HT-29 (cell line): ENCODE results near the gene AK8. TPM values are rescaled to one million over a fixed set of nuclear protein-coding genes. Genes with fewer than 3 reads are reported as not detected.

Source experiments
- DNase-seq: peaks from one replicate; pipeline ENCODE4 v3.0.0-alpha.2; 2015; ENCODE audit warnings: low spot score
- total RNA-seq: library from RNA; depleted of rRNA; stranded (reverse); fragments of >200 nt; shearing (Covaris generic); gene quantifications from 2 replicates; pipeline ENCODE4 v1.2.3, GENCODE V29; 2014

Gene AK8
- total RNA-seq, 1 experiment from 2014 or later, result not detected

GRCh38 chr9:132826621-132827365 is 51.3 kb downstream of the AK8 start:
- DNase-seq, result no peak

DNA sequence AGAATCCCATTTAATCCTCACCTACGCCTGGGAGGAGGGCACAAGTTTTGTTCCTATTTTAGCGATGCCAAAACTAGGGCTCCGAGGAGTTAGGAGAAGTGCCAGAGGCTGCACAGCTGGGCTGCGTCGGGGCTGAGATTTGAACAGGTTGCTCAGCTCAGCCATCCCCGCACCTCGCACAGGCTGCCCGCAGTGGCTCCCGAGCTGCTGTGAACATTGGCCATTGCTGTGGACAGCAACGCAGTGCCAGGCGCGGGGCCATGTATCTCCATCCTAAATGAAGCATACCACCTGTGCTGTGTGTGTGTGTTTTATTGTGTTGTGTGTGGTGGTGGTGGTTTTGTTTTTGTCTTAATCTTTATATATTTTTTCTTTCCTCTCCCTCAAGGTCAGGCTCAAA is 52.0 kb downstream of the AK8 start:
- no peak for DNase-seq

GRCh38 chr9:132825430-132825829 is 52.7 kb downstream of the AK8 start:
- no peak for DNase-seq

DNA sequence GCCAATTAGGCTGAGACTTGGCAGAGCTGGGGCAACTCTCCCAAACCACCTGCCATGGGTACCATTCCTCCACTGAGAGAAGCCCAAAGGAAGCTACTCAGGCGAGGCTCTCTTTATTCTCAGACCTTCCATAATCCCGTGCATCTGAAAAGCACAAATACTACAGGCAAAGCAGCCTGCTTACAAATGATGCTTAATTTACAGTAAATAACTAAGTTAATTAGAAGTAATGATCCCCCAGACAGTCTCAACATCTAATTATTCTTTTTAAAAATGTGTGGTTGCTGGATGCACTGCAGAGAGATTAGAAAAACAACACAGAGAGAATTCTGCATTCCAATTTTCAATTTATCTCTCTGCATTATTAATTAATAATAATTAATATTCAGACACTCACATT is 53.1 kb downstream of the AK8 start:
- DNase-seq, result no peak

DNA sequence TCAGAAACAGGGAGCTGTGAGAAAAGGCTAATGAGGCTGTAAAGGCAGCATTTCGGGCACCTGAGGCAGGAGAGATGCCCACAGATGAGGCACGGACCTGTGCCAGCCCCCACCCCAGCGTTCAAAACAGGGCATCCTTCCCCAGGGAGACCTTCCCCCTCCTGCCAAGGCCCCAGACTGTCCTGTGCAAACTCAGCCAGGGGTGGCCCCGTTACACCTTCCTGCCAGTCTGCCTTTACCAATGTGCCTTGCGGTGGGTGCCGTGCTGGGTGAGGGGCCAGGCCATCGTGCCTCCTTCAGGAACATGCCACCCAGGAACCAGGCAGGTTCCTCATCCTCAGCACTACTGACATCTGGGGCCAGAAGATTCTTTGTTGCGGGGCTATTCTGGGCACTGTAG is 53.9 kb downstream of the AK8 start:
- DNase-seq, result no peak

GRCh38 chr9:132823370-132824145 is 54.5 kb downstream of the AK8 start:
- peak; percentile 66 for DNase-seq

- DNase-seq, result no peak
Observed at GRCh38 chr9:132820169-132820944, 57.7 kb downstream of the AK8 start.

DNA sequence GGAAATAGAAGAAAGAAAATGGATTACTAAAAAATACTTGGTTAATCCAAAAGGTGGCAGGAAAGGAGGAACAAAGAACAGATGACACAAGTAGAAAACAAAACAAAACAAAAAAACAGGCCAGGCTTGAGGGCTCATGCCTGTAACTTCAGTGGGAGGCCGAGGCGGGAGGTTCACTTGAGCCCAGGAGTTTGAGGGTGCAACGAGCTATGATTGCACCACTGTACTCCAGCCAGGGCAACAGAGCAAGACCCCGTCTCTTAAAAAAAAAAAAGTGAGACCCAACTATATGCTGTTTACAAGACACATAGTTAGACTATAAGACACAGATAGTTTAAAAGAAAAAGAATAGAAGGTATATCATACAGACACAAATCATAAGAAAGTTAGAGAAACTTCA is 59.5 kb downstream of the AK8 start:
- no peak for DNase-seq

DNA sequence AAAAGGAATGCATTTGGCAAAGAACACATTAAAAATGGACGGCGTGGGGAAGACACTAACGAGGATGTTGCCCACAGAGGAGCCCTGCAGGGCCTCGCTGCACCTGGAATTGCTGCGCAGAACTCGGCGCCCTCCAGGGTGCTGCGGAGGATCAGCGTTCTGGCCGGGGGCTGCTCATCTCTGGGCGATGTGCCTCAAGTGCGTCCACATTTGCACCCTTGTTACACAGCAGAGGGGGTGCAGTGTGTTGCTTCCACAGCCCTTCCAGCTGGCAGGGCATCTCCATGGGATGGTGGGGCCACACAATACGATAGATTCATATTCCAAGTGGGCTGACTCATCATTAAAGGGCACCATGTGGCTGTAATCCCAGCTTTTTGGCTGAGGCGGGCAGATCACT is 63.1 kb downstream of the AK8 start:
- no peak for DNase-seq

GRCh38 chr9:132813115-132813771 is 64.8 kb downstream of the AK8 start:
- no peak for DNase-seq

- no peak for DNase-seq
Observed at GRCh38 chr9:132811985-132812384, 66.1 kb downstream of the AK8 start.

GRCh38 chr9:132810314-132810713 is 67.8 kb downstream of the AK8 start:
- no peak for DNase-seq

GRCh38 chr9:132809677-132810271 is 68.3 kb downstream of the AK8 start:
- no peak for DNase-seq

DNA sequence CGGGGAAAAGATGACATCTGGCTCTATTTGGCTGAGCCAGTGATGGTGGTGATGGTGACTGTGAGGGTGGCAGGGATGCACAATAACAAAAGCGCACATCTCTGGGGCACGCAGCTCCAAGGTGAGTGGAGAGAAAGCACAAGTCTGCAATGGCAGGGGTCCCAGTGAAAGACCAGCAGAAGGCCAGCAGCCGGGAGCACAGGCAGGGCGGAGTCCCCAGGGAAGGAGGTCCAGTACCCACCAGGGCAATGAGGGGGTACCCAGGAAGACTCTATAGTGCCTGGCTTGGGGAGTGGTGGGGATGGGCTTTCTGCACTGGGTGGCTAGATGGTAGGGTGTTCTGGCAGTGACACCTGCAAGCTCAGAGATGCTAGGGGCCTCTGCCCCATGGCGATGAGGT is 69.4 kb downstream of the AK8 start:
- no peak for DNase-seq

- DNase-seq, result no peak
Observed at GRCh38 chr9:132806723-132807421, 71.2 kb downstream of the AK8 start.

DNA sequence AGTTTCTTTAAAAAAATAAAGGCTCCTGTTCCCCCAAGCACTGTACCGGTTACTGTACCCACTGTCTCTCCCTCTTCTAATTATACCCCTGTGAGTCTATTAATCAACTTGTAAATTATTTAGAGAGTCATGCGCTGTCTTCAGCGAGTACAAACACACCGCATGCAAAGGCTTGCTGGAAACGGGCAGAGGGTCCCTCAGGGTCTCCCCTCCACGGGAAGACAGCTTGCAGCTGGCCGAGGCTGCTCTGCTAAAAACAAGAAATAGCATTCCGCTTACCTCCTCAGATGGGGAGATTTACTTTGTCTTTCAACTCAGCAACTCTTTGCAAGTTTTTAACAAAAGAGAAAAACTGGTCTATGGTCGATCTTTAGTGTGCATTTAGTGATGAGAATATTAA is 71.8 kb downstream of the AK8 start:
- no peak for DNase-seq

DNA sequence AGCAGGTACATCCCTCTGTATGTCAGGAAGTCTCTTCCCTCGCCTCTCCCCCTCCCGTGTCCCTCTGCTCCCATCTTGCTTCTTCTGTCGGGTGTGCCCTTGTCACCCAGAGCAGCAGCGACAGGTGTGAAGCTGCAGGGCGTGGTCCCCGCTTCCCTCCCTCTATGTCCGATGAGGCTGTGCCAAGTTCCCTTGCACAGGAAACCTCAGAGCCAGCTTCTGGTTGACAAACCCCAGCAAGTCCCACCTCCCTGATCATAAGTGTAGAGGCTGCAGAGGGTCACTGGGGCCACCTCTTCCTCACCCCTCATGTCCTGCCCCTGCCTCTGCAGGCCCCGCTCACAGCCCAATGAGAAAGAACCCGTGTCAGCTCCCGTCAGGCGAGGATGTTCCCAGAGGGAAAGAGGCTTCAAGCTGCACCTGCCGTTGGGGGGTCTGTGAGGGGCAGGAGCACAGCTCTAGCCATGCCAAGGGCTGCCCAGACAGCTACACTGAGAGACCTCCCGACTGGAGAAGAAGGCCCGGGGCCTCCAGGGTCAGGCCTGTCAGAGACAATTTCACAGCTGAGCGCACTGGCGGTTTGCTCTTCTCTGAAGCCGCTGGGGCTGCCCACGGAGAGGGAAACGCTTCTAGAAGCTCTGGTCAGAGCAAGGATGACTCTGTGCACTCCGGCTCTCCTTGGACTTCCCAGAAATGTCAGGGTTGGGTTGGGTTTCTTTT is 73.3 kb downstream of the AK8 start:
- DNase-seq, result no peak

DNA sequence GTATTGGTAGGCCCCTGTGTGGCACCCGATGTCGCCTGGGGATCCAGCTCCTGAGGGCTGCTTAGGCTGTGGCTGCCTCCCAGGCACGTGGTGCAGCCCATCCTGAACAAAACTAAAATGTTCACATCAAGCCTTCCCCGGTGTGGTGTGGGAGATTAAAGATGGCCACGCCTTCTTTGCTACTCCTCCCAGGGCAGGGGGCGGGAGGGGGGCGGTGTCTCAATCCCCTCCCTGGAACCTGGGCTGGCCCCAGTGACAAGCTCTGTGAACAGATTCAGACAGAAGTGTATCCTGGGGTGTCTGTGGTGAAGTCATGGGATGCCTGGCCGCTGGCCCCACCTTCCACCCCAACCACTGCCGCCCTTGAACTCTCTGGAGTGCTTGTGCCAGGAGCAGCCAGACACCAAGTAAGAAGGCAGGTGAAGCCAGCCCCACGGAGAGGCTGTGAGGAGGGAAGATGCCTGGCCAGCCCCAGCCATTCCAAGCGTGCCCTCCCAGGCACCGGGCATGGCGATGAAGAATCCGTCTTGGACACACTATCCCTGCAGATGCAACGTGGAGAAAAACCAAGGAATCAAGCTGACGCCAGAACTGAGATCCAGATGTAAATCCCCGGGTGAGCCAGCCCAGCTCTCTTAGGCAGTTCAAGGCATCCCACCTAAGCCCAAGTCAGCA is 75.8 kb downstream of the AK8 start:
- DNase-seq, result no peak

DNA sequence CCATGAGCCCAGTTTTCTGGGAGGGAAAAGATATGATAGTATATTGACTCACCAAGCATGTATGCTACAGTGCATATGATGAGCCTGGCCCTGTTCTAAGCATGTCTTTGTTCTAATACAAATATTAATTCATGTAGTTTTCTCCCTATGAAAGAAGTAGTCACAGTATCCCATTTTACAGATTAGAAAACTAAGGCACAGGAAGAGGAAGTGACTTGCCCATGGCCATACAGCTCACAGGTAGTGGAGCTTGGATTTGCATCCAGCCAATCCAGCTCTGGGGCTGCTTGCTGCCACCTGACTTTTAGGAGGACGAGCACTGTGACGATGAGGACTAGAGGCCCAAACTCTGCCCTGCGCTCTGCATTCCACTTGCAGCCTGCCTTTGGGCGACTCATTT is 76.4 kb downstream of the AK8 start:
- DNase-seq, result no peak
